Activated CD8-positive, alpha-beta T cell treated with anti-CD3 and anti-CD28 coated beads for 36 hours (primary cell): Measurements from ENCODE around the gene SH3GLB2. TPM values are rescaled to one million over a fixed set of nuclear protein-coding genes. Genes with fewer than 3 reads are reported as not detected.
"Not testable (repeated sequence)": the region's sequence is repeated elsewhere in the genome, so short reads cannot be mapped to it uniquely, and the experiment has no call there.

Experiments used
- ATAC-seq: fragments of 200-7000 bp; cut with Tn5 transposase; one replicate; pipeline ENCODE4 v1.10.0; 2021; ENCODE audit warnings: mild to moderate bottlenecking, moderate library complexity
- CTCF ChIA-PET: fragments of 350-600 bp; sonication (Branson Sonifier 250); formaldehyde crosslinking; loops from one replicate; lab custom pipeline; 2021; ENCODE audit warnings: antibody characterized with exemption; lab: Charles Lee
- POLR2A ChIA-PET: fragments of 350-600 bp; sonication (Branson Sonifier 250); formaldehyde crosslinking; loops from one replicate; lab custom pipeline; 2021; ENCODE audit warnings: antibody characterized with exemption; lab: Charles Lee
- DNase-seq: peaks from one replicate; pipeline ENCODE4 v3.0.0-alpha.2; 2020
- H3K27ac Mint-ChIP-seq: one replicate; pipeline ENCODE4 v1.8.0; 2021; ENCODE audit warnings: mild to moderate bottlenecking, mixed read lengths
- H3K27me3 Mint-ChIP-seq: one replicate; pipeline ENCODE4 v1.8.0; 2021; ENCODE audit warnings: mixed read lengths
- H3K36me3 Mint-ChIP-seq: one replicate; pipeline ENCODE4 v1.8.0; 2021; ENCODE audit warnings: low read depth, mixed read lengths
- H3K4me1 Mint-ChIP-seq: one replicate; pipeline ENCODE4 v1.8.0; 2021; ENCODE audit warnings: low read depth, mixed read lengths
- H3K4me3 Mint-ChIP-seq: one replicate; pipeline ENCODE4 v1.8.0; 2021; ENCODE audit warnings: mild to moderate bottlenecking, moderate library complexity, mixed read lengths
- H3K9me3 Mint-ChIP-seq: one replicate; pipeline ENCODE4 v1.8.0; 2021; ENCODE audit warnings: mixed read lengths
- intact Hi-C: fragments of 100-400 bp; cut with micrococcal nuclease; formaldehyde crosslinking; loops from one replicate; pipeline ENCODE4 v1.10.0; 2022
- total RNA-seq, 2 experiments: library from RNA; stranded (reverse); gene quantifications; one replicate each; pipeline ENCODE4 v1.2.3, GENCODE V29; 2021
- TF ChIP-seq, protein P1 (sequence below): fragments of 200-600 bp; IDR thresholded peaks from one replicate; pipeline ENCODE4 v1.8.0; 2022; ENCODE audit warnings: antibody characterized with exemption, mild to moderate bottlenecking

Gene SH3GLB2
- total RNA-seq, 2 experiments from 2014 or later, result 49.3 to 50.8 TPM

DNA sequence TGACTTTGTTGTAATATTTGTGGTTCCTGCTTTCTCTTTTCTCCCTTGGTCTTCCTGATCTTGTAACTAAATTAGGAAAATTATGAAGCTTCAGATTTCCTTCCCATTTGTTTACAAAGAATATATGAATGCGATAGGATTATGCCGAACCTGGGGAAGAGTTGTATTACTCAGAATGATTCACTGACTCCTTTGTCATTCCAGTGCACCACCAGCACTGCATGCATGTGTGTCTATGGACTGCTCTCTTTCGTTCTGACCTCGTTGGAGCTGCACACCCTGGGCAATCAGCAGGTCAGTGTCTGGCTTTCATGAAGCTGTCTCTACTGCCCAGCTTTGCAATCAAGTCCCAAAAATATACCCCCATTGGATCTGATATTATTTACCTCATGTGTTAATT lies 55.2 kb downstream of the SH3GLB2 start:
- TF ChIP-seq, protein P1, sequence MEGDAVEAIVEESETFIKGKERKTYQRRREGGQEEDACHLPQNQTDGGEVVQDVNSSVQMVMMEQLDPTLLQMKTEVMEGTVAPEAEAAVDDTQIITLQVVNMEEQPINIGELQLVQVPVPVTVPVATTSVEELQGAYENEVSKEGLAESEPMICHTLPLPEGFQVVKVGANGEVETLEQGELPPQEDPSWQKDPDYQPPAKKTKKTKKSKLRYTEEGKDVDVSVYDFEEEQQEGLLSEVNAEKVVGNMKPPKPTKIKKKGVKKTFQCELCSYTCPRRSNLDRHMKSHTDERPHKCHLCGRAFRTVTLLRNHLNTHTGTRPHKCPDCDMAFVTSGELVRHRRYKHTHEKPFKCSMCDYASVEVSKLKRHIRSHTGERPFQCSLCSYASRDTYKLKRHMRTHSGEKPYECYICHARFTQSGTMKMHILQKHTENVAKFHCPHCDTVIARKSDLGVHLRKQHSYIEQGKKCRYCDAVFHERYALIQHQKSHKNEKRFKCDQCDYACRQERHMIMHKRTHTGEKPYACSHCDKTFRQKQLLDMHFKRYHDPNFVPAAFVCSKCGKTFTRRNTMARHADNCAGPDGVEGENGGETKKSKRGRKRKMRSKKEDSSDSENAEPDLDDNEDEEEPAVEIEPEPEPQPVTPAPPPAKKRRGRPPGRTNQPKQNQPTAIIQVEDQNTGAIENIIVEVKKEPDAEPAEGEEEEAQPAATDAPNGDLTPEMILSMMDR, result no peak
- Mint-ChIP-seq H3K27me3 (no peaks in the 10 kb centered on the region), H3K27ac (no peak overlapping the region), H3K4me3 (no peak overlapping the region), H3K9me3 (no peaks in the 10 kb centered on the region), H3K4me1 (no peaks in the 10 kb centered on the region), H3K36me3 (peaks cover 60% of the 10 kb centered on the region)
- CTCF ChIA-PET, result interaction anchor here (0.7 to 1.1 kb wide), 2 partner anchors 16 to 31 kb away, joined by 3 read pairs; no protein-coding TSS in a partner anchor
- DNase-seq (no peak), ATAC-seq (no peak)
- POLR2A ChIA-PET, result interaction anchor here (0.6 to 1.3 kb wide), 4 partner anchors 14 to 102 kb away, joined by 3 to 4 read pairs (median 3); no protein-coding TSS in a partner anchor
- intact Hi-C loops, result no loop called here

DNA sequence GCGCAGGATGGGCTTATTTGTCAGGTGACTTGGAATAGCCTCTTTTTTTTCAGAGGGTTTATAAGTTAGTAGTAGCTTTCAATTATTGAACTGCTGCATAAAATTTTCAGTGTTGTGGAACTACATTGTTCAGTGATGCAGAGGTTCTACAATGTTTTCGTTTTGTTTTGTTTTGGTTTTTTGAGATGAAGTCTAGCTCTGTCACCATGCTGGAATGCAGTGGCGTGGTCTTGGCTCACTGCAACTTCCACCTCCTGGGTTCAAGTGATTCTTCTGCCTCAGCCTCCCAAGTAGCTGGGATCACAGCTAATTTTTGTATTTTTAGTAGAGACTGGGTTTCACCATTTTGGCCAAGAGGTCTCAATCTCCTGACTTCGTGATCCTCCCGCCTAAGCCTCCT lies 58.6 kb downstream of the SH3GLB2 start:
- DNase-seq (no peak), ATAC-seq (no peak)
- intact Hi-C loops, result no loop called here
- TF ChIP-seq, protein P1, result no peak
- ChIA-PET CTCF (interaction anchor here (0.8 kb wide), 1 partner anchor 152 kb away, joined by 3 read pairs; the partner anchor contains the start of gene ENDOG), POLR2A (interaction anchor here (1.2 kb wide), 1 partner anchor 41 kb away, joined by 3 read pairs; no protein-coding TSS in a partner anchor)
- Mint-ChIP-seq H3K4me3 (no peak overlapping the region), H3K27me3 (no peaks in the 10 kb centered on the region), H3K4me1 (no peaks in the 10 kb centered on the region), H3K9me3 (no peaks in the 10 kb centered on the region), H3K36me3 (peaks cover 44% of the 10 kb centered on the region), H3K27ac (no peak overlapping the region)

DNA sequence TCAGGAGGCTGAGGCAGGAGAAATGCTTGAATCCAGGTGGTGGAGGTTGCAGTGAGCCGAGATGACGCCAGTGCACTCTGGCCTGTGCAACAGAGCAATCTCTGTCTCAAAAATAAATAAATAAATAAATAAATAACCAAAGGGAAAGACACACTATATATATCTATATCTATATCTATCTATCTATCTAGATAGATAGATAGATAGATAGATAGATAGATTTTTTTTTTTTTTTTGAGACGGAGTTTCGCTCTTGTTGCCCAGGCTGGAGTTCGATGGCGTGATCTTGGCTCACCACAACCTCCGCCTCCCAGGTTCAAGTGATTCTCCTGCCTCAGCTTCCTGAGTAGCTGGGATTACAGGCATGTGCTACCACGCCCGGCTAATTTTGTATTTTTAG lies 66.7 kb downstream of the SH3GLB2 start:
- H3K27me3 Mint-ChIP-seq, ATAC-seq, DNase-seq, H3K4me1 Mint-ChIP-seq, H3K9me3 Mint-ChIP-seq, H3K4me3 Mint-ChIP-seq, CTCF ChIA-PET, intact Hi-C loops, H3K27ac Mint-ChIP-seq: not testable (repeated sequence)
- POLR2A ChIA-PET, result interaction anchor here (0.6 kb wide), 1 partner anchor 46 kb away, joined by 3 read pairs; no protein-coding TSS in a partner anchor
- H3K36me3 Mint-ChIP-seq, result peaks cover 30% of the 10 kb centered on the region

Other genes with a start within 250 kb of the SH3GLB2 start
- gene TBC1D13, start 241.1 kb downstream of the SH3GLB2 start, total RNA-seq, result 10 to 100 TPM; 11.7 to 12.5 TPM
- gene ENDOG, start 209.8 kb downstream of the SH3GLB2 start, total RNA-seq, result 10 to 100 TPM; 21.8 to 23.9 TPM
- 10 to 100 TPM; 85.9 to 91.2 TPM for gene SPOUT1, start 198.5 kb downstream of the SH3GLB2 start, total RNA-seq
- 10 to 100 TPM; 17.0 to 18.6 TPM for gene KYAT1, start 146.4 kb downstream of the SH3GLB2 start, total RNA-seq
- gene LRRC8A, start 146.2 kb downstream of the SH3GLB2 start, total RNA-seq, result 10 to 100 TPM; 15.1 to 16.2 TPM
- 1 to 10 TPM in 1 of 2 experiments, under 1 TPM in 1; 0.61 to 1.5 TPM for gene PHYHD1, start 107.3 kb downstream of the SH3GLB2 start, total RNA-seq
- 1 to 10 TPM; 5.7 TPM for gene DOLK, start 80.7 kb downstream of the SH3GLB2 start, total RNA-seq
- gene NUP188, start 80.6 kb downstream of the SH3GLB2 start, total RNA-seq, result 100 to 1,000 TPM in 1 of 2 experiments, 10 to 100 TPM in 1; 96.2 to 110 TPM
- gene MIGA2, start 8.3 kb upstream of the SH3GLB2 start, total RNA-seq, result 10 to 100 TPM; 34.6 to 35.8 TPM
- gene DOLPP1, start 52.8 kb upstream of the SH3GLB2 start, total RNA-seq, result 10 to 100 TPM; 12.7 to 15.2 TPM
- 10 to 100 TPM; 11.8 to 12.7 TPM for gene CRAT, start 82.5 kb upstream of the SH3GLB2 start, total RNA-seq
- gene PTPA, start 83.1 kb upstream of the SH3GLB2 start, total RNA-seq, result 10 to 100 TPM; 95.3 to 98.5 TPM
- 1 to 10 TPM; 3.7 to 4.1 TPM for gene IER5L, start 149.9 kb upstream of the SH3GLB2 start, total RNA-seq